GM21367 (cell line): ENCODE results near the gene EYS.
"Not testable (repeated sequence)": the region's sequence is repeated elsewhere in the genome, so short reads cannot be mapped to it uniquely, and the experiment has no call there.

Source experiments
- ATAC-seq: cut with Tn5 transposase; IDR thresholded peaks from one replicate; pipeline ENCODE4 v1.9.1; 2021; ENCODE audit not compliant: unreplicated experiment

EYS gene

DNA sequence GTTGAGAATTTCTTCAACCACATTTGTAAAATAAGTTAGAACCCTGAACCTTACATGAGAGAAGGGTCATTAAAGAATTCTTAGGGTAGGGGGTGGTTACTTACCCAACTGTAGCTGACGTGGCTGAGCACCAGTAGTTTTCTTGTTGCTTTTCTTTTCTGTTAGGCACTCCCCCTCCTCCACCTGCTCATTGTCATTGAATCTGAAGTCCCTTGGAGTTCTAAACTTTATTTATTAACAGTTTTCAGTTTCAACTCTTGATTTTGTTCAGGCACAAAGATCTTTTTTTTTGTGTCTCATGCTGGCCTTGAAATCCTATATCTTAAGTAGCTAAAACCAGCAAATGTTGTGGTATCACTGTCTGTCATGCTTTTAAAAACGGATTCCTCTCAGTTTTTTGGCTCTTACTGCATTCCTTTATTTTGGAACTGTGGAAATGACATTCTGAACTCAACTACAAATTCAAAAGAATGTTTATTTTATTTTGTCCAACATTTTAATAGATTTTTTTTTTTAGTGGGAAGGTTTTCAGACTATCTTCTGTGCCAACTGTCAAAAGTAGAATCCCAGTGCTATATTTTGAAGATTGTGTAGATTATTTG, 1606.2 kb downstream of the EYS start:
- no peak for ATAC-seq

DNA sequence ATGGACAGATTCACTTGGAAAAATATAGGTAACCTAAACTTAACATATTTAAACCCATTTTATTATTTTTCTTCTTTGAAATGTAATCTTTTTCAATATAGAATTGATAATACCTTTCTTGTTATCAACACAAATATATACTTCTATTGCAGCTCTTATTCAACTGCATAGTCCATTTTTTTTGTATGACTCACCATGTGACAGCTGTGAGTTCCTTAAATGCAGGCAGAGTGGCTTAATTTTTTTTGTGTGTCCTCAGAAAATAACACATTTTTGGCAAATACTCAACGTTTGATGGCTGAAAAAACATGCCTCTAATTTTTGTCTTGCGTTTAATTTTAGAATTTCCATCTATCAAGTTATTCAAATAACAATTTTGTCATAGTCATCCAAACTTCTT, 1616.7 kb downstream of the EYS start:
- ATAC-seq: no peak

- no peak for ATAC-seq
Observed at GRCh38 chr6:64085126-64085525, 1621.9 kb downstream of the EYS start.

DNA sequence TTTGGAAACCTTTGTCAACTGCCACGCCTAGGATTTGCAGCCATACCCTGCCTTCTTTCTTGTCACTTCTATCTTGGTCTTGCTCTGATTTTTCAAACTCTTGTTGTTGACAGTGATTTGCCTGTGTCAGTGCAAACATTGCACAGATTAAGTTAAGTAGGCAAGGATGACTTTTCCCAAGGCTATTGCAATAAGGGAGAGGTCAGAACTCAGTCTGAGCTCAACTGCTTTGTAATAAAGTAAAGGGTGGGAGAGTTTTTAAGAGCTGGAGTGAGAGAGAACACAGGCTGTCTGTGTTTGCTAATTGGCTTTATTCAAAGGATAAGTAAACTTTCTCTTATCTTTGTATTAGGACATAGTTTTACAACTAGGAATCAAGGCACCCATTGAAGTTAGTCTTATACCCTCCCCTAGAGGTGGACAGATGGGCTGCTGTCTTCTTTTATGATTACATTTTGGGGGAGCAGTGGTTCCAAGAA, 1622.8 kb downstream of the EYS start:
- no peak for ATAC-seq

DNA sequence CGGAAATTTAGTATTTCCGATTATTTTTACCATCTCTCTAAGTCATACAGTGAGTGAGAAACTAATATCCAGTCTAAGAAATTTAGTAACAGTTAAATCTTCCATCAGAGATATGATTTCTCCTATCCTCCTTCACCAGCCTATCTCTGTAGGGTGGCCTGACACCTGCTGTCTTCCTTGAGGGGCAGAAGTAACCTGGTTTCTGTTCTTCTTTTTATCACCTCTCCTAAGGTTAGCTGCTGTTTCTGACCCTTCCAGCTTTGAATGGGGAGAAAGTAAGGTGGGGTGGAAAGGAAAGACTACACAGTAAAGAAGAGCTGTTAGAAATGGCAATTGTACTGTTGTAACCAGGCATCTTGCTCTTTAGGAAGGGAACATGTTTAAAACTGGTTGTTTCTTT, 1623.8 kb downstream of the EYS start:
- ATAC-seq: no peak

DNA sequence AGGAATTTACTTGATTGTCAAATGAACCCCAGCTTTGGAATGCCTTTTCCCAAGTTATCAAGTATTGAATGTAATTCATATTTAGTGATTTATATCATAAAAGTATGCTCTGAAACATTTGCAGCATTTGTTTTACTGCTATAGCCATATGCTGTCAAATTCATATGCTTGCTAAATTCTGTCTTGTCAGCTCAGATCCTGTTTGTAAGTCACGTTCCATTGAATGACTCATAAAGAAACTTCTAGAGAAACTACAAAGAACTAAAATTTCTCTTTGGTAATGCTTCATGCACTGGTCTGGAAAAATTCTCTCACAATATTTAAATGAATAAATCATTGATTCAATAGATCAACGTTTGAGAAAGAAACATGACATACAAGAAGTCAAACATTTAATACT, 1625.6 kb downstream of the EYS start:
- no peak for ATAC-seq

DNA sequence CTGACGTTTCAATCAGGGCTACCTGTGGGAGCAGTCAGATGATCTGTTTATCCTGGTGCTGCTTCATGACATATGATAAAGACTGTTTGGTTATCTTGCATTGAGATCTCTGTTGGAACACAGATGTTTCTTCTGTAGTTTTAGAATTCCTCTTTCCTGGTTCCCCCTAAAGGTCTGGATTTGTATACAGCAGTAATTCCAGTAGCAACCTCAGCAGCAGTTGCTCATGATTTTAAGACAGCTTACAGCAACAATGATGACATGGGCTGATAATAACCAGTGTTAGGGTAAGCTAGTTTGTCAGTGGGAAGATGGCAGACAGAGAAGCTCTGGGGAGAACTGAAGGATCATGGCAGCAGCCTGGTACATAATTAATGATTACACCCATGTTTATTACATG, 1632.0 kb downstream of the EYS start:
- no peak for ATAC-seq

DNA sequence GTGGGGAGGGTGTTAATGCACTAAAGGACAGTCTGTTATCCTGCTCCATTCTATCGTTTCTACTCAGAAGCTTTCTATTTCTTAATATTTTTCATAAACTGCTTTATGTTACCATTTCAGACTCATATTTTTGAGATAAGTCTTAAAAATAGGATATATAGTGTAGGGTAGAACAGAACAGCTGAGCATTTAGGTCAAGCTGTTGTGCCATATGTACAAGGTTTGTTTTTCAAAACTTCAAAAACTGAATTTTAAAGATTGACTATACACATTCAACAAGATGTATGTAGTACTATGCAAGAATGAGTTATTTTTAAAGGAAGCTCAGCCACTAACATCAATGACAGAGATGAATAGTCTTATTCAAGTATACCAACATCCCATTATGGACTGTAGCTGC, 1634.3 kb downstream of the EYS start:
- no peak for ATAC-seq

DNA sequence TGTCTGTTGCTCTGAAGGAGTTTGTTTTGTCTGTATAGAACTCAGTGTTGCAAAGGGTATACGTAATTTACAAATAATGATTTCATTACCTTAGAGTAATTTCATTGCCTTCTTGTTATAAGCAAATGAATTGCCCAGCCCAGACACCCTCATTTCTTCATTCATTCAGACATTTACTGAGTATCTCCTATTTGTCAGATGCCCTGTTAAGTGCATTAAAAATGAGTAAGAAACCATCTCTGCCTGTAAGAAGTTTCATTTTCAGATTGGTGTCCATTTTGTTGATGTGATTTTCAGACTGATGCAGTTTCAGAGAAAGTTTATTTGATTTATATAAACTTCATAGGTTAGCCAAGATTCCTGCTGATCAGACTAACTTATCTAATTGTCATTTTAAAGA, 1642.1 kb downstream of the EYS start:
- ATAC-seq: no peak

GRCh38 chr6:64062960-64063683, 1643.9 kb downstream of the EYS start:
- ATAC-seq: no peak

- ATAC-seq: no peak
Observed at GRCh38 chr6:64054861-64055260, 1652.2 kb downstream of the EYS start.

GRCh38 chr6:64050590-64050989, 1656.4 kb downstream of the EYS start:
- no peak for ATAC-seq

GRCh38 chr6:64049736-64050135, 1657.3 kb downstream of the EYS start:
- ATAC-seq: no peak

DNA sequence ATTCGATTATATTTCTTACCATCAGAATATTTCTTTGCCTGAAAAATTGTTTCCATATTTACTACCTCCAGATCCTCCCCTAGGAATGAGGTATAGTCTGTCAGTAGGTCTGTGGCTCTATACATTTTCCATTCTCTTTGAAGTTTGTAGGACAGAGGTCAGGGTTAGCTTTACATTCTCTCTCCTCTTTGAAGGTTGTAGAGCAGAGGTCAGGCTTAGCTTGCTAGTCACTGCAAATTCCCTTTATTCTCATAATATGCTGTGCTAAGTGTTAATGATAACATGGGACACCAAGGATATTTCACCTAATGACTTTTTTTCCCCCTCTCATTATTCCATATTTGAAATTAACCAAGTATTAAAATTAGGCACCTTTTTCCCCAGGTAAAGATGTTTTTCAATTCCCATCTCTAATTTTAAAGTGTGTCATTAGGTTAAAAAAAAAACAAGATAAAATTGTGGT, 1660.2 kb downstream of the EYS start:
- no peak for ATAC-seq

GRCh38 chr6:64041373-64041772, 1665.7 kb downstream of the EYS start:
- no peak for ATAC-seq

- ATAC-seq: no peak
Observed at GRCh38 chr6:64040113-64040512, 1666.9 kb downstream of the EYS start.

GRCh38 chr6:64037427-64037826, 1669.6 kb downstream of the EYS start:
- ATAC-seq: no peak

- no peak for ATAC-seq
Observed at GRCh38 chr6:64034910-64035655, 1671.9 kb downstream of the EYS start.

DNA sequence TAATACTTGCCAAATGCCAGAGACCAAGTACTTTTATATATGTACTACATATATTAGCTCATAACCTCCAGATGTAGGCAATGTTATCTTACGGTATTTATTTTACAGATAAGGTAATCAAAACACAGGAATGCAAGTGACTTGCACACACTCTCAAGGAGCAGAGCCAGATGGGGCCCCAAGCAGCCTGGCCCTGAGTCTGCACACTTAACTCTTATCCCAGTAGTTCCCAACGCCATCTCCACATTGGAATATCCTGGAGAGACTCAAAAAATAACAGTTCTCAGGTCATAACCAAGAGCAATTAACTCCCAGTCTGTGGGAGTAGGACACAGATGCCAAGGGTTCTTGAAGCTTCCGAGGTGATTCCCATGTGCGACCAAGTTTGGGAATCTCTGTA, 1672.7 kb downstream of the EYS start:
- no peak for ATAC-seq

GRCh38 chr6:64030950-64031618, 1675.9 kb downstream of the EYS start:
- not testable (repeated sequence) for ATAC-seq

GRCh38 chr6:64023693-64024092, 1683.3 kb downstream of the EYS start:
- ATAC-seq: no peak
